Suprapubic skin (tissue), 3 donors: ENCODE results near the gene FERMT2.

Experiments
- CTCF ChIP-seq, 2 donors: fragments of 200-600 bp in 1 of 2; fragments of 450-650 bp in 1 of 2; sonication (generic) in 1 of 2; IDR thresholded peaks; one replicate each; pipeline ENCODE4 v1.5.1; 2016 to 2019; ENCODE audit warnings: antibody characterized with exemption in 2 of 2, mild to moderate bottlenecking in 1 of 2, moderate library complexity in 1 of 2
- EP300 ChIP-seq: sonication (generic); formaldehyde crosslinking; IDR thresholded peaks from one replicate; pipeline ENCODE4 v1.6.1; 2017; ENCODE audit warnings: antibody characterized with exemption
- POLR2A ChIP-seq, 2 donors: fragments of 450-650 bp; IDR thresholded peaks; one replicate each; pipeline ENCODE4 v1.6.1; 2017; ENCODE audit warnings: antibody characterized with exemption in 2 of 2, mild to moderate bottlenecking in 2 of 2, moderate library complexity in 2 of 2

- TF ChIP-seq POLR2A (IDR thresholded peaks at IDR 0.05) (no peak), CTCF (IDR thresholded peaks at IDR 0.05) (no peak), EP300 (no peak)
Measured at GRCh38 chr14:52937306-52937705, 13.5 kb downstream of the FERMT2 start.
